Naive thymus-derived CD4-positive, alpha-beta T cell (primary cell): ENCODE results near the gene BMPR2. TPM values are rescaled to one million over a fixed set of nuclear protein-coding genes. Genes with fewer than 3 reads are reported as not detected.
A peak's percentile ranks its signal among the peaks of the same experiment; 100 is the strongest.

ENCODE experiments used
- ATAC-seq: fragments of 150-1000 bp; cut with Tn5 transposase; 2 replicates; pipeline ENCODE4 v1.10.0; 2021; ENCODE audit warnings: mild to moderate bottlenecking, moderate library complexity
- CTCF ChIA-PET: fragments of 350-600 bp; sonication (Branson Sonifier 250); formaldehyde crosslinking; loops from one replicate; lab custom pipeline; 2021; ENCODE audit warnings: antibody characterized with exemption; lab: Charles Lee
- POLR2A ChIA-PET: fragments of 350-600 bp; sonication (Branson Sonifier 250); formaldehyde crosslinking; loops from one replicate; lab custom pipeline; 2021; ENCODE audit warnings: antibody characterized with exemption, inconsistent platforms; lab: Charles Lee
- DNase-seq, 9 donors: peaks; one replicate each; pipeline versions ENCODE4 v3.0.0 to v3.0.0-alpha.2; 2020 to 2022; ENCODE audit warnings: mixed read lengths in 1 of 9
- H3K27ac ChIP-seq: one replicate; pipeline ENCODE4 v1.7.0; 2013; ENCODE audit warnings: mild to moderate bottlenecking, low read depth, low read length, moderate library complexity
- H3K27me3 ChIP-seq, 2 donors: one replicate each; pipeline ENCODE4 v1.7.0; 2013; ENCODE audit warnings: low read length in 2 of 2, mild to moderate bottlenecking in 2 of 2, moderate library complexity in 2 of 2; ENCODE audit not compliant: control insufficient read depth in 2 of 2, insufficient read depth in 2 of 2
- H3K36me3 ChIP-seq, 3 experiments: 1 replicate in 2 of 3; 2 replicates in 1 of 3; pipeline ENCODE4 v1.7.0; 2013; ENCODE audit warnings: low read length in 3 of 3, mild to moderate bottlenecking in 3 of 3, moderate library complexity in 1 of 3; ENCODE audit not compliant: insufficient read depth in 3 of 3, control insufficient read depth in 2 of 3
- H3K4me1 ChIP-seq, 2 donors: one replicate each; pipeline ENCODE4 v1.7.0; 2013; ENCODE audit warnings: low read length in 2 of 2, mild to moderate bottlenecking in 2 of 2, moderate library complexity in 1 of 2; ENCODE audit not compliant: control insufficient read depth in 2 of 2, insufficient read depth in 2 of 2
- H3K4me3 ChIP-seq: 2 replicates; pipeline ENCODE4 v1.7.0; 2013; ENCODE audit warnings: mild to moderate bottlenecking, low read length
- H3K9me3 ChIP-seq, 3 experiments: 1 replicate in 2 of 3; 2 replicates in 1 of 3; pipeline ENCODE4 v1.7.0; 2013; ENCODE audit warnings: low read length in 3 of 3; ENCODE audit not compliant: control insufficient read depth in 2 of 3
- H3K27ac Mint-ChIP-seq, 9 donors: one replicate each; pipeline ENCODE4 v1.8.0; 2020 to 2022; ENCODE audit warnings: mixed read lengths in 9 of 9, mild to moderate bottlenecking in 8 of 9, moderate library complexity in 5 of 9, inconsistent platforms in 2 of 9
- H3K27me3 Mint-ChIP-seq, 5 donors: one replicate each; pipeline ENCODE4 v1.8.0; 2021 to 2022; ENCODE audit warnings: mixed read lengths in 5 of 5, mild to moderate bottlenecking in 1 of 5
- H3K36me3 Mint-ChIP-seq, 5 donors: one replicate each; pipeline ENCODE4 v1.8.0; 2020 to 2022; ENCODE audit warnings: mixed read lengths in 5 of 5, mild to moderate bottlenecking in 3 of 5, inconsistent platforms in 1 of 5
- H3K4me1 Mint-ChIP-seq, 7 donors: one replicate each; pipeline ENCODE4 v1.8.0; 2020 to 2022; ENCODE audit warnings: mixed read lengths in 7 of 7, mild to moderate bottlenecking in 3 of 7, inconsistent platforms in 1 of 7
- H3K4me3 Mint-ChIP-seq, 10 donors: one replicate each; pipeline ENCODE4 v1.8.0; 2020 to 2022; ENCODE audit warnings: mild to moderate bottlenecking in 10 of 10, mixed read lengths in 10 of 10, moderate library complexity in 6 of 10, inconsistent platforms in 2 of 10
- H3K9me3 Mint-ChIP-seq, 11 donors: one replicate each; pipeline ENCODE4 v1.8.0; 2020 to 2022; ENCODE audit warnings: mixed read lengths in 11 of 11, mild to moderate bottlenecking in 4 of 11, inconsistent platforms in 1 of 11, moderate library complexity in 1 of 11
- intact Hi-C, 2 donors: fragments of 100-400 bp; cut with micrococcal nuclease; formaldehyde crosslinking; loops; one replicate each; pipeline ENCODE4 v1.15.1; 2023
- polyA plus RNA-seq, 2 donors: library from polyadenylated mRNA; unstranded; fragments of 300-500 nt; fragmentation: Illumina TruSeq; gene quantifications; one replicate each; pipeline ENCODE4 v1.2.3, GENCODE V29; 2021
- total RNA-seq, 6 experiments: library from RNA in 5 of 6; stranded (reverse) in 5 of 6; gene quantifications; 1 replicate in 5 of 6; 2 replicates in 1 of 6; pipeline ENCODE4 v1.2.3 and lab custom pipeline; 2021 to 2026

The BMPR2 gene
- total and polyA plus RNA-seq, 7 experiments from 2014 or later, result 4.6 to 33.1 (median 13.3) TPM

DNA sequence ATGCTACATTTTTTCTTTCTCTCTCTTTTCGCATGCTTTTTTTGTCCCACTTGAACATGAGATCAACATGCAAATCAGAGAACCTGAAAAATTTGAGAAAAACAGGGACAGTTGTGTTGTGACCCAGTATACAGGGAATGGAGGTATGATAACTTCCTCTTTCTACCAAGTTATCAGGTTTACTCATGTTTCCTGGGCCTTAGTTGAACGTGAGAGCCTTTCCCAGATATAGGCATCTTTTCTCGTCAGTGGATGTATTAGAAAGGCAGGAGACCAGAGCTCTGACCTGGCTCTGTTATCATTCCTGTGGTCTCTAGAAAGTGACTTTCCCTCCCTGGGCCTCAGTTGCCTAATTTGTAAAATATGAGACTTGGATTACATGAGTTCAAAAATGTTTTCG lies 228.6 kb downstream of the BMPR2 start:
- CTCF ChIA-PET, result no interaction called here
- H3K36me3 ChIP-seq, result no peaks in the 10 kb centered on the region
- H3K9me3 ChIP-seq, result no peaks in the 10 kb centered on the region
- H3K27ac Mint-ChIP-seq, result no peak overlapping the region
- no peak overlapping the region for H3K4me3 ChIP-seq
- DNase-seq (no peak), ATAC-seq (no peak)
- H3K36me3 Mint-ChIP-seq, result no peaks in the 10 kb centered on the region
- no peaks in the 10 kb centered on the region for H3K4me1 ChIP-seq
- H3K27me3 ChIP-seq, result no peaks in the 10 kb centered on the region
- intact Hi-C loops, result no loop called here
- POLR2A ChIA-PET, result interaction anchor here (1.0 kb wide), 1 partner anchor 31 kb away, joined by 3 read pairs; no protein-coding TSS in a partner anchor
- H3K27me3 Mint-ChIP-seq, result no peaks in the 10 kb centered on the region
- no peak overlapping the region for H3K27ac ChIP-seq
- H3K9me3 Mint-ChIP-seq, result peaks cover 0 to 5% (median 0%) of the 10 kb centered on the region in 11 donors
- peaks cover 0 to 10% (median 7%) of the 10 kb centered on the region in 7 donors for H3K4me1 Mint-ChIP-seq
- H3K4me3 Mint-ChIP-seq, result no peak overlapping the region

DNA sequence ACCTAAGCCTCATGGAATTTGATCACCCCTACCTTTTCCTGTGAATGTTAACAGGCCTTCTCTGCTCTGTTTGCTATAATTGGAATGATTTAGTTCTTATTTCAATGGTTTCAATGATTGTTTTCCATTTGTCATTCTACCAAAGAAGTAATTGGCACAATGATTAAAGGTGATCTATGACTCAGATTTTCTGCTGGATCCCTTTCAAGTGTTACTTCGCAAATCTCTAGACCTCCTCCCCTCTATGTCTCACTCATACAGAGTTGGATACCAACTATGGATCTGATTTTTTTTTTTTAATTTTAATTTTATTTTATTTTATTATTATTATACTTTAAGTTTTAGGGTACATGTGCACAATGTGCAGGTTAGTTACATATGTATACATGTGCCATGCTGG lies 229.0 kb downstream of the BMPR2 start:
- intact Hi-C loops, result no loop called here
- CTCF ChIA-PET, result no interaction called here
- ATAC-seq, result no peak

DNA sequence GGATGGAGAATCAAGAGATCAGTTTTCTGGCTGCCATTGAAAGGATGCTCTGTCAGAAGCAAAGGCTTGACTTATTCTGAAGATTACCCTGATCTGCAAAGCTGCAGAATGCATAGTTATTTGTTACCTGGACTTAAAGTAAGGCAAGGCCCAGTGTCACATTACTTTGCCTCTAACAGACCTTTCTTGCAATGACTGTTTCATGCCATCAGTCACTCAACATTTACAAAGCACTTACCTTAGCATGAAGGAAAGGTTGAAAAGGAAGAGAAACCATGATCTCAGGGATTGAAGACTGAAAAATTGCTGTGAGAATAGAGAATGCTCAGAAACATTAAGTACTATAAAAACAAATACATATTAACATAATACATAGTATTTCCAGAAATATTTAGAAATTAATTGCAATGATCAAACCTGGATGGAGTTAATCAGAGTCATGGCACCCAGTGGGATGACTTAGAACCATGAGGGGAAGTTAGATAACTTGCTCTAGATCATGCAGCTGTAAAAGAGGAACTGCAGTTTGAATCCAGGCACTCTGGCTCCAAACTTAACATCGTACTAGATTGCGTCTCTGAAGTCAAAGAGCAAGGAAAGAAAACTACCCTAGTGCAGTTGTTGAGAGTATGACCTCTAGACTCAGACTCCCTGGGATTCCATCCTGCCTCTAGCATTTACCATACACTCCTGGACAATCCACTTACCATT lies 232.2 kb downstream of the BMPR2 start:
- DNase-seq (no peak), ATAC-seq (peak; percentile 66)
- Histone ChIP-seq H3K4me1 (no peaks in the 10 kb centered on the region), H3K9me3 (no peaks in the 10 kb centered on the region), H3K27me3 (no peaks in the 10 kb centered on the region), H3K27ac (no peak overlapping the region), H3K36me3 (no peaks in the 10 kb centered on the region), H3K4me3 (no peak overlapping the region)
- no peak overlapping the region for H3K4me3 Mint-ChIP-seq
- intact Hi-C loops, result no loop called here
- ChIA-PET POLR2A (no interaction called here), CTCF (no interaction called here)
- H3K9me3 Mint-ChIP-seq, result peaks cover 0 to 5% (median 0%) of the 10 kb centered on the region in 11 donors
- H3K36me3 Mint-ChIP-seq, result peaks cover 0 to 3% (median 0%) of the 10 kb centered on the region in 5 donors
- peaks cover 0 to 11% (median 0%) of the 10 kb centered on the region in 7 donors for H3K4me1 Mint-ChIP-seq
- no peak overlapping the region for H3K27ac Mint-ChIP-seq
- H3K27me3 Mint-ChIP-seq, result peaks cover 0 to 8% (median 0%) of the 10 kb centered on the region in 5 donors

More for the DNA sequence above, 229.0 kb downstream of the BMPR2 start:
- Mint-ChIP-seq H3K27ac (no peak overlapping the region), H3K4me3 (no peak overlapping the region), H3K27me3 (no peaks in the 10 kb centered on the region), H3K9me3 (peaks cover 0 to 5% (median 0%) of the 10 kb centered on the region in 11 donors), H3K36me3 (no peaks in the 10 kb centered on the region), H3K4me1 (peaks cover 0 to 15% (median 7%) of the 10 kb centered on the region in 7 donors)
- no peak for DNase-seq
- H3K27me3 ChIP-seq, result no peaks in the 10 kb centered on the region
- H3K4me3 ChIP-seq, result no peak overlapping the region
- H3K9me3 ChIP-seq, result no peaks in the 10 kb centered on the region
- H3K36me3 ChIP-seq, result no peaks in the 10 kb centered on the region
- no peaks in the 10 kb centered on the region for H3K4me1 ChIP-seq
- no peak overlapping the region for H3K27ac ChIP-seq
- POLR2A ChIA-PET, result no interaction called here

DNA sequence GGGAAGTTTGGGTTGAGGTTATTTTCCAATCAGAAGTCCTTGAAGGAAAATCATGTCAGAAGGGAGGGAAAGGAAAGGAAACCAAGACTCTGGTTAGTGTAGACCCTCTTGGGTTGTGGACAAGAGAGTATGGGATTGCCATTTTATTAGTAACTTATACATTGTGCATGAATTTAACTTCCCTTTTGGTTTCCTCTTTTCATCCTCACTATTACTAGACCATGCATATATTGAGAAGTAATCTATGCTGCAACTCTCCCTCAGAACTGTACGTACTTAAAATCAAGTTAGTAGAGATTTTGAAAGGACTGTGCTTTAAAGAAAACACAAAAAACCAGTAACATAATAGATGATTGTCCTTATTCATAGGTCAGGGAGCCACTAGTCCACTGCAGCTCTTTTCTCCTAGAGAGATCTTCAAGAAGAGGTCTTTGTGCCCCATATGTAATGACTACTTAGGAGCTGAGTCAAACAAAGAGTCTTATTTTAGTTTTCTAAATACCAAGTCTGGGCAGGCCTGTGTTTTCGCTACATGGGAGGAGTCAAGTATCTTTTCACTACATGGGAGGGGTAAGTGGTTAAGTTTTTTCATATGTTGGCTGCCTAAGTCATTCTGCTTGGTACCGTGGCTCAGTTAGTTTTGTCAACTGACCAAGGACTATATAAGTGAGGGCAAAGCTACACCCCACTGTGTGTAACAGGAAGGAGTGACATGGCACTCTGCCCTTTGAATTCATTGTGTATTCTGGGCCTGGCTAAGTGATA lies 233.4 kb downstream of the BMPR2 start:
- no peaks in the 10 kb centered on the region for H3K36me3 ChIP-seq
- Mint-ChIP-seq H3K36me3 (peaks cover 0 to 3% (median 0%) of the 10 kb centered on the region in 5 donors), H3K9me3 (peaks cover 0 to 5% (median 0%) of the 10 kb centered on the region in 11 donors), H3K4me1 (peaks cover 0 to 11% (median 0%) of the 10 kb centered on the region in 7 donors), H3K4me3 (no peak overlapping the region), H3K27ac (no peak overlapping the region), H3K27me3 (peaks cover 0 to 8% (median 0%) of the 10 kb centered on the region in 5 donors)
- POLR2A ChIA-PET, result no interaction called here
- H3K9me3 ChIP-seq, result no peaks in the 10 kb centered on the region
- DNase-seq (no peak), ATAC-seq (peak; percentile 78)
- CTCF ChIA-PET, result no interaction called here
- intact Hi-C loops, result no loop called here
- H3K4me1 ChIP-seq, result no peaks in the 10 kb centered on the region
- no peak overlapping the region for H3K4me3 ChIP-seq
- H3K27me3 ChIP-seq, result no peaks in the 10 kb centered on the region
- H3K27ac ChIP-seq, result no peak overlapping the region

DNA sequence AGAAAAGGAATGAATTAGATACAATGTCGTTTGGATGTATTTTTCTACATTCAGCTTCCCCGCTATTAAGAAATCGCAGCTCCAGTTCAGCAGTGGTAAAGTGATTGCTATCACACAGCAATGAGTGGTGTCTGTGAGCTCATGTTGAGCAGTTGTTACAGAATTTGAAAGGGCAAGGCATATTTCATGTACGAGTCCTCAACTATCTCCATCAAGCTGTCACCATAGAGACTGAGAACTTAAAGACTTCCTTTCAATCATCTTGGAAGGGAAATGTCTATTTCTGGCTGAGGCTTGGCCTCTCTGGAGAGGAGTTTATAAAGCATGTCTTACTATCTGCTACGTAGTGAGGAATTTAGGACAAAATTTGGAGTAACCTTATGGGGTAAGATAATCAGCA lies 234.3 kb downstream of the BMPR2 start:
- no peak overlapping the region for H3K27ac ChIP-seq

DNA sequence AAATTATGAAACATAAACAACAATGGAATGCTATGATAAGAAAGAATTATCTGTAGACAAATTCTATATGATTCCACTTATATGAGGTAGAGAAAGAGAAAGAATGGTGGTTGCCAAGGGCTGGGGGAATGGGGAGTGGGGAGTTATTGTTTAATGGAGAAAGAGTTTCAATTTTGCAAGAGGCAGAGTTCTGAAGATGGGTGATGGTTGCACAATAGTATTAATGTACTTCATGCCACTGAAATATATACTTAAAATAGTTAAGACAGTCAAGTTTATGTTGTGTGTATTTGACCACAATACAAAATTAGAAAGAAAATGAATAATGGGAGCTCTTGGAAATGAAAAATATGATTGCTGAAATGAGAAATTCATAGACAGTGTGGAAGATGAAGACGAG lies 236.0 kb downstream of the BMPR2 start:
- POLR2A ChIA-PET, result interaction anchor here (0.7 kb wide), 1 partner anchor 10 kb away, joined by 3 read pairs; no protein-coding TSS in a partner anchor

More for the DNA sequence above, 234.3 kb downstream of the BMPR2 start:
- ChIA-PET CTCF (no interaction called here), POLR2A (interaction anchor here (0.6 kb wide), 1 partner anchor 1150 kb away, joined by 3 read pairs; no protein-coding TSS in a partner anchor)
- Mint-ChIP-seq H3K4me3 (no peak overlapping the region), H3K27ac (no peak overlapping the region), H3K4me1 (peaks cover 0 to 11% (median 0%) of the 10 kb centered on the region in 7 donors), H3K36me3 (peaks cover 0 to 3% (median 0%) of the 10 kb centered on the region in 5 donors), H3K9me3 (peaks cover 0 to 5% (median 0%) of the 10 kb centered on the region in 11 donors), H3K27me3 (peaks cover 0 to 8% (median 0%) of the 10 kb centered on the region in 5 donors)
- intact Hi-C loops, result no loop called here
- no peak for ATAC-seq
- no peaks in the 10 kb centered on the region for H3K9me3 ChIP-seq
- H3K4me1 ChIP-seq, result no peaks in the 10 kb centered on the region
- H3K4me3 ChIP-seq, result no peak overlapping the region
- H3K27me3 ChIP-seq, result no peaks in the 10 kb centered on the region
- H3K36me3 ChIP-seq, result no peaks in the 10 kb centered on the region
- DNase-seq, result no peak

More for the DNA sequence above, 236.0 kb downstream of the BMPR2 start:
- Mint-ChIP-seq H3K27ac (no peak overlapping the region), H3K9me3 (peaks cover 0 to 5% (median 0%) of the 10 kb centered on the region in 11 donors), H3K4me3 (no peak overlapping the region), H3K4me1 (peaks cover 0 to 11% (median 0%) of the 10 kb centered on the region in 7 donors), H3K27me3 (peaks cover 0 to 8% (median 0%) of the 10 kb centered on the region in 5 donors), H3K36me3 (peaks cover 0 to 3% (median 0%) of the 10 kb centered on the region in 5 donors)
- no peak overlapping the region for H3K4me3 ChIP-seq
- no peaks in the 10 kb centered on the region for H3K4me1 ChIP-seq
- intact Hi-C loops, result no loop called here
- no peaks in the 10 kb centered on the region for H3K36me3 ChIP-seq
- CTCF ChIA-PET, result no interaction called here
- ATAC-seq (no peak), DNase-seq (no peak)
- no peaks in the 10 kb centered on the region for H3K27me3 ChIP-seq
- H3K9me3 ChIP-seq, result no peaks in the 10 kb centered on the region
- H3K27ac ChIP-seq, result no peak overlapping the region
